Dermis blood vessel endothelial cell (primary cell): Measurements from ENCODE around the gene SLC6A11. TPM values are rescaled to one million over a fixed set of nuclear protein-coding genes. Genes with fewer than 3 reads are reported as not detected.
A peak's percentile ranks its signal among the peaks of the same experiment; 100 is the strongest.

Source experiments
- DNase-seq: peaks from one replicate; pipeline ENCODE4 v3.0.0; 2010
- total RNA-seq: library from RNA; depleted of rRNA; stranded (reverse); fragments of >200 nt; gene quantifications from 2 replicates; pipeline ENCODE4 v1.2.3, GENCODE V29; 2014

Gene SLC6A11
- total RNA-seq, 1 donor from 2014 or later = not detected

DNA sequence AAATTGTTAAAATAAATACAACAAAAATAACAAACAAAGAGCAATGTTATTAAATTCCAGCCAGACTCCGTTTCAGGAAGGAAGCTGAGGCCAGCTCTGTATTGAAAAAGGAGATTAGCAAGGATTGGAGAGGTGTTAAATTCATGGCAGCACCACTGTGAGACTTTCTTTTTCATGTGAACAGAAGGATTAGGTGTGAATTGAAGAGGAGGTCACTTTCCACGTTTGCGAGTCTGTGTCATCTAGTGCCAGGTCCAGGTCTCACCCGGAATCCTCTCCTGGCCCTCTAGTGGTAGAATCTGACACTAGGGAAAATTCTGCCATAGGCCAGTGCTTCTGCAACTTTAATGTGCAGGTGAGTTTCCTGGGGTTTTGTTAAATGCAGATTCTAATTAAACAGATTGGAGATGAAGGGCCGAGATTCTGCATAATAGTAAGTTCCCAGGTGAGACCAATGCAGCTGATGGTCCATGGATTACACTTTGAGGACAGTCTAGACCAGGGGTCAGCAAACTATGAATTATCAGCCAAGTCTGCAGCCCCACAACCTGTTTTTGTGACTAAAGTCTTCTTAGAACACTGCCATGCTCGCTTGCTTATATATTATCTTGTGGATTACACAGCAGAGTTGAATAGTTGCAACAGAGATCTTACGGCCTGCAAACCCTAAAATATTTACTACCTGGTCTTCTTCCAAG, 167.3 kb downstream of the SLC6A11 start:
- peak; percentile 61 for DNase-seq

GRCh38 chr3:10984371-10984896, 168.4 kb downstream of the SLC6A11 start:
- DNase-seq = no peak

DNA sequence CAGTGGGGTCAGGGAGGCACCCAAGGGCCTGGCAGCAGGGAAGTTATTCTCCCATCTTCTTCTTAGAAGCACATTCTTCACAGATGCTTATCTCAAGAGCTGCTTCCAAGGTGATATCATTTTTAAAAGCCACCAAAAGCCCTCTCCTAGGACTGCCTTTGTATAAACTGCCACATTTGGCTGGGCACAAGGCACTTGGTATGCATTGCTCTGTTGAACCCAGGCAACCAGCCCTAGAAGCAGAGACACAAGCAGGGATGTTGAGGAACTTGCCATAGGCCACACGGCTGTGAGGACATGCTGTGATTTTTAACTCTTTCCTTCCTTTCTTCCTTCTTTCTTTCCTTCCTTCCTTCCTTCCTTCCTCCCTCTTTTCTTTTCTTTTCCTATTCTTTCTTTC, 169.2 kb downstream of the SLC6A11 start:
- DNase-seq = no peak

DNA sequence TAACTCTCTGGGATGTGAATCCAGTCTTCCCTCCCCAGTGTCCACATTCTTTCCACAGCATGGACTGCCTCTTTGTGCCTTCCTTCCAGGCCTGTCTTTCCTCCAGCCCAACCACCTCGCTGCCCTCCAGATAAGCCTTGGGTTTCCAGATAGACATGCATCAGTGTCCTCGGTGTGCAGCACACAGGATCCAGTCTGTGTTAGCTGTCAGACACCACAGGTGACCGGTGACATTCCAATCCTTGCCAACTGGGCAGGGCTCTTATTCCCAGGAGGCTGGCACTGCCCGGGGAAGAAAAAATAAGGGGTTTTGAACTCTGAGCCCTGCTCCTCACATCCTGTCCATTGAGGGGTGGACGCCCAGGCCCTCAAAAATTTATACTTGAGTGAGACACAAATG, 170.6 kb downstream of the SLC6A11 start:
- DNase-seq = no peak

GRCh38 chr3:10988001-10988665, 172.1 kb downstream of the SLC6A11 start:
- no peak for DNase-seq

- no peak for DNase-seq
Measured at GRCh38 chr3:10988991-10989484, 173.0 kb downstream of the SLC6A11 start.

Other genes starting within 250 kb of the SLC6A11 start
- gene SLC6A1, start 176.5 kb downstream of the SLC6A11 start, total RNA-seq = under 0.01 TPM in 1 of 2 replicates, not detected in the other